Hematopoietic multipotent progenitor cell treated with erythropoietin and hydrocortisone succinate and interleukin-3 and kit ligand, for 15 days (in vitro differentiated cells): Measurements from ENCODE around the gene SCAMP2.

Source experiments
- DNase-seq: peaks from one replicate; pipeline ENCODE4 v3.0.0-alpha.2; 2015; ENCODE audit warnings: low spot score

Gene SCAMP2

GRCh38 chr15:74794248-74794969 lies 78.8 kb downstream of the SCAMP2 start:
- no peak for DNase-seq
